ENCODE measurements around the gene BEST3.

The BEST3 gene

GRCh38 chr12:69620921-69621320, 78.2 kb downstream of the BEST3 start:
- no peak for TF ChIP-seq CTCF (IDR thresholded peaks at IDR 0.05; ENCODE audit: low read depth, low read length, missing control alignments)
- H3K4me3 ChIP-seq (ENCODE audit: low read depth, low read length) = no peak overlapping the region

GRCh38 chr12:69620077-69620476, 79.0 kb downstream of the BEST3 start:
- no peak for DNase-seq (ENCODE audit: low read depth)
- no peak overlapping the region for H3K4me3 ChIP-seq (ENCODE audit: low read depth, low read length)
- no peak for TF ChIP-seq CTCF (IDR thresholded peaks at IDR 0.05; ENCODE audit: low read depth, low read length, missing control alignments)

More at GRCh38 chr12:69620921-69621320, 78.2 kb downstream of the BEST3 start:
- no peak for DNase-seq (ENCODE audit: low read depth)

- DNase-seq (ENCODE audit: low read depth) = no peak
These were observed 80.1 kb downstream of the BEST3 start for GRCh38 chr12:69619050-69619449.

GRCh38 chr12:69616025-69616424, 83.1 kb downstream of the BEST3 start:
- H3K4me3 ChIP-seq (ENCODE audit: low read depth, low read length) = no peak overlapping the region
- TF ChIP-seq CTCF (IDR thresholded peaks at IDR 0.05; ENCODE audit: low read depth, low read length, missing control alignments) = no peak
- no peak for DNase-seq (ENCODE audit: low read depth)

More at GRCh38 chr12:69619050-69619449, 80.1 kb downstream of the BEST3 start:
- H3K4me3 ChIP-seq (ENCODE audit: low read depth, low read length) = no peak overlapping the region
- TF ChIP-seq CTCF (IDR thresholded peaks at IDR 0.05; ENCODE audit: low read depth, low read length, missing control alignments) = no peak

- no peak for DNase-seq (ENCODE audit: low read depth)
- TF ChIP-seq CTCF (IDR thresholded peaks at IDR 0.05; ENCODE audit: low read depth, low read length, missing control alignments) = no peak
- H3K4me3 ChIP-seq (ENCODE audit: low read depth, low read length) = no peak overlapping the region
These were observed 85.8 kb downstream of the BEST3 start for GRCh38 chr12:69613351-69613750.

GRCh38 chr12:69610729-69611128, 88.4 kb downstream of the BEST3 start, which contains the start of gene LRRC10:
Gene LRRC10, minus strand, starts transcription at chr12:69610907. Its CDS starts 69 bp downstream, at chr12:69610838.
- H3K4me3 ChIP-seq (ENCODE audit: low read depth, low read length) = no peak within 1 kb of the TSS
- TF ChIP-seq CTCF (IDR thresholded peaks at IDR 0.05; ENCODE audit: low read depth, low read length, missing control alignments) = no peak
- DNase-seq (ENCODE audit: low read depth) = no peak

- H3K4me3 ChIP-seq (ENCODE audit: low read depth, low read length) = no peak overlapping the region
- TF ChIP-seq CTCF (IDR thresholded peaks at IDR 0.05; ENCODE audit: low read depth, low read length, missing control alignments) = no peak
- DNase-seq (ENCODE audit: low read depth) = no peak
These were observed 89.0 kb downstream of the BEST3 start for GRCh38 chr12:69610126-69610525.

Measured in GM12864 (cell line).